GM23338 (cell line): Measurements from ENCODE around the gene SUN2. TPM values are rescaled to one million over a fixed set of nuclear protein-coding genes. Genes with fewer than 3 reads are reported as not detected.

Experiments used
- ATAC-seq: fragments of 200-7000 bp; cut with Tn5 transposase; 3 replicates; pipeline ENCODE4 v1.9.1; 2020
- DNase-seq: peaks from one replicate; pipeline ENCODE4 v3.0.0-alpha.2; 2015; ENCODE audit warnings: low spot score
- H2AFZ ChIP-seq: fragments of 200-600 bp; sonication (generic); 2 replicates; pipeline ENCODE4 v1.8.0; 2016; ENCODE audit warnings: antibody characterized with exemption, mild to moderate bottlenecking, moderate library complexity
- H3F3A ChIP-seq: fragments of 200-600 bp; sonication (generic); replicated peaks from 2 replicates; pipeline ENCODE4 v1.8.0; 2017; ENCODE audit warnings: antibody characterized with exemption, mixed run types, low read depth
- H3K27ac ChIP-seq: fragments of 200-600 bp; sonication (generic); 2 replicates; pipeline ENCODE4 v1.6.1; 2016; ENCODE audit warnings: low read depth
- H3K27me3 ChIP-seq: fragments of 200-600 bp; sonication (generic); 2 replicates; pipeline ENCODE4 v1.8.0; 2016; ENCODE audit warnings: mild to moderate bottlenecking, mixed run types, moderate library complexity; ENCODE audit not compliant: insufficient read depth
- H3K36me3 ChIP-seq: fragments of 200-600 bp; sonication (generic); 2 replicates; pipeline ENCODE4 v1.8.0; 2016; ENCODE audit warnings: mild to moderate bottlenecking; ENCODE audit not compliant: insufficient read depth
- H3K4me1 ChIP-seq: fragments of 200-600 bp; sonication (generic); 2 replicates; pipeline ENCODE4 v1.8.0; 2016; ENCODE audit warnings: mild to moderate bottlenecking, moderate library complexity; ENCODE audit not compliant: insufficient read depth
- H3K4me2 ChIP-seq: fragments of 200-600 bp; sonication (generic); 2 replicates; pipeline ENCODE4 v1.7.1; 2017; ENCODE audit warnings: mixed run types
- H3K4me3 ChIP-seq: fragments of 200-600 bp; sonication (generic); 2 replicates; pipeline ENCODE4 v1.6.1; 2016; ENCODE audit warnings: mixed run types
- H3K79me2 ChIP-seq: fragments of 200-600 bp; sonication (generic); replicated peaks from 2 replicates; pipeline ENCODE4 v1.8.0; 2017; ENCODE audit warnings: mild to moderate bottlenecking; ENCODE audit not compliant: insufficient read depth
- H3K9me2 ChIP-seq: fragments of 200-600 bp; sonication (generic); 2 replicates; pipeline ENCODE4 v1.8.0; 2017; ENCODE audit not compliant: insufficient read depth
- H4K20me1 ChIP-seq: fragments of 200-600 bp; sonication (generic); replicated peaks from 2 replicates; pipeline ENCODE4 v1.8.0; 2017; ENCODE audit warnings: mild to moderate bottlenecking; ENCODE audit not compliant: insufficient read depth
- H3K27ac Mint-ChIP-seq: 2 replicates; pipeline ENCODE4 v1.8.0; 2020; ENCODE audit warnings: inconsistent platforms, mild to moderate bottlenecking, moderate library complexity, mixed read lengths
- H3K27me3 Mint-ChIP-seq: 3 replicates; pipeline ENCODE4 v1.8.0; 2022; ENCODE audit warnings: low read depth, mild to moderate bottlenecking, moderate library complexity, mixed read lengths, inconsistent platforms; ENCODE audit not compliant: insufficient read depth, poor library complexity
- H3K36me3 Mint-ChIP-seq: 3 replicates; pipeline ENCODE4 v1.8.0; 2021; ENCODE audit warnings: low read depth, mild to moderate bottlenecking, inconsistent platforms, moderate library complexity, mixed read lengths
- H3K4me1 Mint-ChIP-seq: 3 replicates; pipeline ENCODE4 v1.8.0; 2020; ENCODE audit warnings: mild to moderate bottlenecking, inconsistent platforms, mixed read lengths
- H3K4me3 Mint-ChIP-seq: 3 replicates; pipeline ENCODE4 v1.8.0; 2021; ENCODE audit warnings: moderate library complexity, mild to moderate bottlenecking, inconsistent platforms, mixed read lengths
- H3K9me3 Mint-ChIP-seq: 3 replicates; pipeline ENCODE4 v1.8.0; 2020; ENCODE audit warnings: moderate library complexity, mild to moderate bottlenecking, inconsistent platforms, mixed read lengths
- CREB1 ChIP-seq: fragments of 250-450 bp; sonication (Bioruptor Pico); IDR thresholded peaks from 2 replicates; pipeline ENCODE4 v1.5.0; 2020; ENCODE audit warnings: low read depth, mild to moderate bottlenecking, moderate library complexity
- EZH2 ChIP-seq: fragments of 200-600 bp; sonication (generic); IDR thresholded peaks from one replicate; pipeline ENCODE4 v1.8.0; 2017; ENCODE audit warnings: antibody characterized with exemption, mild to moderate bottlenecking, low read depth; ENCODE audit not compliant: unreplicated experiment
- JUNB ChIP-seq: IDR thresholded peaks from one replicate; pipeline ENCODE4 v1.6.1; 2016; ENCODE audit warnings: antibody characterized with exemption; ENCODE audit not compliant: unreplicated experiment
- POLR2AphosphoS5 ChIP-seq: IDR thresholded peaks from 2 replicates; pipeline ENCODE4 v1.6.1; 2016; ENCODE audit warnings: antibody characterized with exemption, low read depth
- REST ChIP-seq: IDR thresholded peaks from one replicate; pipeline ENCODE4 v1.6.1; 2018; ENCODE audit warnings: antibody characterized with exemption; ENCODE audit not compliant: unreplicated experiment
- STAT1 ChIP-seq: IDR thresholded peaks from one replicate; pipeline ENCODE4 v1.6.1; 2016; ENCODE audit warnings: antibody characterized with exemption; ENCODE audit not compliant: unreplicated experiment
- ZNF114 ChIP-seq: fragments of 250-450 bp; sonication (Bioruptor Pico); IDR thresholded peaks from 2 replicates; pipeline ENCODE4 v1.5.0; 2020; ENCODE audit warnings: mild to moderate bottlenecking, moderate library complexity
- ZNF462 ChIP-seq: fragments of 250-450 bp; sonication (Bioruptor Pico); IDR thresholded peaks from 2 replicates; pipeline ENCODE4 v1.5.0; 2020; ENCODE audit warnings: mild to moderate bottlenecking, moderate library complexity
- polyA plus RNA-seq: library from polyadenylated mRNA; unstranded; fragments of >200 nt; fragmentation: Nextera tagmentation; extraction: Ambion mirVana; gene quantifications from 2 replicates; pipeline ENCODE4 v1.2.1, GENCODE V29; 2016
- total RNA-seq: library from RNA; depleted of rRNA; stranded (reverse); fragments of >200 nt; shearing (Covaris generic); gene quantifications from 2 replicates; pipeline ENCODE4 v1.2.3, GENCODE V29; 2014

Gene SUN2
- total and polyA plus RNA-seq, 2 experiments from 2014 or later: 7.2 to 17.6 TPM

GRCh38 chr22:38724176-38724575 is 31.6 kb downstream of the SUN2 start:
- Histone ChIP-seq H3K4me3 (no peak overlapping the region), H3K79me2 (no peaks in the 10 kb centered on the region; the same call in 1 of the 2 replicates), H3K27me3 (no peaks in the 10 kb centered on the region), H4K20me1 (peaks cover 9% of the 10 kb centered on the region; the same call in 1 of the 2 replicates), H2AFZ (no peak overlapping the region), H3K4me2 (no peak overlapping the region), H3K4me1 (no peaks in the 10 kb centered on the region), H3K9me2 (no peaks in the 10 kb centered on the region), H3K27ac (no peak overlapping the region), H3F3A (no peaks in the 10 kb centered on the region), H3K36me3 (peaks cover 50% of the 10 kb centered on the region)
- Mint-ChIP-seq H3K36me3 (peaks cover 81% of the 10 kb centered on the region), H3K9me3 (no peaks in the 10 kb centered on the region), H3K4me3 (no peak overlapping the region), H3K27ac (no peak overlapping the region), H3K27me3 (peaks cover 5% of the 10 kb centered on the region), H3K4me1 (no peaks in the 10 kb centered on the region; the same call in 2 of the 3 replicates)
- DNase-seq (no peak), ATAC-seq (no peak)
- TF ChIP-seq EZH2 (no peak), REST (no peak), ZNF114 (no peak), CREB1 (CRISPR knock-in tag) (no peak), STAT1 (no peak), POLR2AphosphoS5 (no peak)

GRCh38 chr22:38721551-38721950 is 34.2 kb downstream of the SUN2 start:
- Histone ChIP-seq H3K27me3 (no peaks in the 10 kb centered on the region), H4K20me1 (peaks cover 17% of the 10 kb centered on the region; the same call in 1 of the 2 replicates), H3K36me3 (peaks cover 49% of the 10 kb centered on the region), H3K9me2 (no peaks in the 10 kb centered on the region), H3K4me2 (no peak overlapping the region), H3K79me2 (no peaks in the 10 kb centered on the region; the same call in none of the 2 replicates), H3K4me1 (no peaks in the 10 kb centered on the region), H3K4me3 (no peak overlapping the region), H3K27ac (no peak overlapping the region), H2AFZ (no peak overlapping the region), H3F3A (no peaks in the 10 kb centered on the region)
- H3K27ac Mint-ChIP-seq: no peak overlapping the region
- no peaks in the 10 kb centered on the region for H3K9me3 Mint-ChIP-seq
- ATAC-seq (no peak), DNase-seq (no peak)
- H3K4me3 Mint-ChIP-seq: no peak overlapping the region
- peaks cover 77% of the 10 kb centered on the region for H3K36me3 Mint-ChIP-seq
- H3K27me3 Mint-ChIP-seq: peaks cover 8% of the 10 kb centered on the region
- peaks cover 4% of the 10 kb centered on the region; the same call in 1 of the 3 replicates for H3K4me1 Mint-ChIP-seq
- TF ChIP-seq ZNF114: no peak
- TF ChIP-seq JUNB: no peak
- TF ChIP-seq REST: no peak
- no peak for TF ChIP-seq POLR2AphosphoS5
- no peak for TF ChIP-seq ZNF462
- TF ChIP-seq STAT1: no peak
